Retina (tissue), 1 donor: ENCODE results near the gene EMID1.
A peak's percentile ranks its signal among the peaks of the same experiment; 100 is the strongest.
"Not testable (repeated sequence)": the region's sequence is repeated elsewhere in the genome, so short reads cannot be mapped to it uniquely, and the experiment has no call there.

ENCODE experiments used
- DNase-seq: peaks from one replicate; pipeline ENCODE4 v3.0.0-alpha.2; 2016

The EMID1 gene

GRCh38 chr22:29231971-29232959 is 26.6 kb downstream of the EMID1 start:
- DNase-seq: no peak

- no peak for DNase-seq
Observed at GRCh38 chr22:29233277-29233877, 27.7 kb downstream of the EMID1 start.

GRCh38 chr22:29240481-29240880 is 34.8 kb downstream of the EMID1 start:
- DNase-seq: not testable (repeated sequence)

GRCh38 chr22:29243874-29244446 is 38.3 kb downstream of the EMID1 start:
- no peak for DNase-seq

- DNase-seq: no peak
Observed at GRCh38 chr22:29244785-29245625, 39.3 kb downstream of the EMID1 start.

- peak; percentile 78 for DNase-seq
Observed at GRCh38 chr22:29245626-29246385, 40.1 kb downstream of the EMID1 start.

GRCh38 chr22:29247891-29248290 is 42.2 kb downstream of the EMID1 start:
- not testable (repeated sequence) for DNase-seq

- DNase-seq: no peak
Observed at GRCh38 chr22:29251265-29251664, 45.6 kb downstream of the EMID1 start.

GRCh38 chr22:29251981-29252911 is 46.5 kb downstream of the EMID1 start:
- DNase-seq: no peak

GRCh38 chr22:29253561-29254285 is 48.0 kb downstream of the EMID1 start:
- DNase-seq: no peak

GRCh38 chr22:29254286-29254660 is 48.6 kb downstream of the EMID1 start:
- DNase-seq: no peak

- no peak for DNase-seq
Observed at GRCh38 chr22:29255064-29255621, 49.4 kb downstream of the EMID1 start.

GRCh38 chr22:29256606-29257325 is 51.1 kb downstream of the EMID1 start:
- no peak for DNase-seq

GRCh38 chr22:29257751-29258181 is 52.1 kb downstream of the EMID1 start:
- no peak for DNase-seq

- DNase-seq: no peak
Observed at GRCh38 chr22:29258407-29259252, 52.9 kb downstream of the EMID1 start.

GRCh38 chr22:29259253-29259899 is 53.7 kb downstream of the EMID1 start:
- no peak for DNase-seq

- DNase-seq: no peak
Observed at GRCh38 chr22:29260031-29260560, 54.4 kb downstream of the EMID1 start.
